ENCODE measurements around the gene MSLN. TPM values are rescaled to one million over a fixed set of nuclear protein-coding genes. Genes with fewer than 3 reads are reported as not detected.

Gene MSLN
- total and polyA plus RNA-seq, 2 of the 8 experiments (the other 6 are each of a cell fraction or from before 2014, with no cell fraction given), result 0.28 to 0.50 TPM

DNA sequence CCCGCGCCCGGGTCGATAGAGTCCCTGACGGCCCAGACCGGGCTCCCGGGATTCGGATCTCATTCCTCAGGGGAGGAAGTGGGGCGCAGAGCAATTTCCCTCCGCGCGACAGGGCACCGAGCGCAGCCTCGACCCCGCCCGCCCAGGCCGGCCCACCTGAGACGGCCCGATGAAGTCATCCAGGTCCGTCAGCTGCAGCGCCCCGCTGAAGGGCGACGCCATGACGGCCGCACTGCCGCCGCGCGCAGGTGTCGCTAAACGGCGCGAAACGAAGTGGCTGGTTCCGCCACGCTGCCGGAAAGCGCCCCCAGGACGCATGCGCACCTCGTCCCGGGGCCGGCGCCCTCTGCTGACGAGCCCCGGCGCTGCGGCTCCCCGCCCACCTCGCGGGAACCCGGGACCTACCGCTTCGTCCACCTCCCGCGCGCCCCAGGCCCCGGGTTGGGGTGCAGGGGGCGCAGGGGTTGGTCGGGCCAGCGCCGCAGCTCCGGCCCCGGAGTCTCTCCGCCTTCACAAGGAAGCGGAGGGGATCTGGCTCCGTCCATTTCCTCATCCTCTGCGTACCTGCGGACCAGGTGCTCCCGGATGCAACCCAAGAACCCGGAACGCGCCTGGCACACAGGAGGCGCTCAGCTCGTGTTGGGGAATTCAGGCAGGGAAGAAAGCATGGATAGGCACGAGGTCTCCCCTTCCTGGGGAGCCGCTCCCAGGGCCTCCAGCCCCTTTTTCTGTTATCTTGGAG is 19.6 kb upstream of the MSLN start, which contains the start of gene CIAO3:
CIAO3 (minus strand) TSS at position 234 of the 742 bp plus-strand sequence; CDS start at position 222, 12 bp downstream.
- no peak for FAIRE-seq
- peak within 1 kb of the TSS; percentile 78; the same call in 1 of the 2 replicates for H3K18ac ChIP-seq (ENCODE audit: extremely low read depth, low read length)
- H4K5ac ChIP-seq (ENCODE audit: insufficient read length, low read depth, low read length), result peak within 1 kb of the TSS; percentile 80
- TF ChIP-seq SRF (IDR thresholded peaks at IDR 0.05; ENCODE audit: low read depth, low read length), result peak; percentile 58; the same call in 1 of the 2 replicates
- TF ChIP-seq, protein P1, sequence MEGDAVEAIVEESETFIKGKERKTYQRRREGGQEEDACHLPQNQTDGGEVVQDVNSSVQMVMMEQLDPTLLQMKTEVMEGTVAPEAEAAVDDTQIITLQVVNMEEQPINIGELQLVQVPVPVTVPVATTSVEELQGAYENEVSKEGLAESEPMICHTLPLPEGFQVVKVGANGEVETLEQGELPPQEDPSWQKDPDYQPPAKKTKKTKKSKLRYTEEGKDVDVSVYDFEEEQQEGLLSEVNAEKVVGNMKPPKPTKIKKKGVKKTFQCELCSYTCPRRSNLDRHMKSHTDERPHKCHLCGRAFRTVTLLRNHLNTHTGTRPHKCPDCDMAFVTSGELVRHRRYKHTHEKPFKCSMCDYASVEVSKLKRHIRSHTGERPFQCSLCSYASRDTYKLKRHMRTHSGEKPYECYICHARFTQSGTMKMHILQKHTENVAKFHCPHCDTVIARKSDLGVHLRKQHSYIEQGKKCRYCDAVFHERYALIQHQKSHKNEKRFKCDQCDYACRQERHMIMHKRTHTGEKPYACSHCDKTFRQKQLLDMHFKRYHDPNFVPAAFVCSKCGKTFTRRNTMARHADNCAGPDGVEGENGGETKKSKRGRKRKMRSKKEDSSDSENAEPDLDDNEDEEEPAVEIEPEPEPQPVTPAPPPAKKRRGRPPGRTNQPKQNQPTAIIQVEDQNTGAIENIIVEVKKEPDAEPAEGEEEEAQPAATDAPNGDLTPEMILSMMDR (IDR thresholded peaks at IDR 0.05; ENCODE audit: control extremely low read depth in 1 of 3, insufficient read depth in 1 of 3, low read depth in 1 of 3, low read length in 3 of 3), result peak; percentile 72 to 91 (median 82); a peak in 3 of 4 replicates
- no peak for TF ChIP-seq SAP30 (IDR thresholded peaks at IDR 0.05; ENCODE audit: insufficient read depth, insufficient replicate concordance, low read length)
- no peak for TF ChIP-seq EZH2 (IDR thresholded peaks at IDR 0.05; ENCODE audit: low read depth, low read length, severe bottlenecking)
- TF ChIP-seq FOSL1 (IDR thresholded peaks at IDR 0.05; ENCODE audit: insufficient read depth, low read depth, low read length), result no peak
- TF ChIP-seq TEAD4 (IDR thresholded peaks at IDR 0.05; ENCODE audit: low read depth, low read length), result peak; percentile 16; the same call in 1 of the 2 replicates
- TF ChIP-seq CHD2 (IDR thresholded peaks at IDR 0.05; ENCODE audit: low read length), result peak; percentile 53; the same call in 1 of the 2 replicates
- peak; percentile 77 for TF ChIP-seq SIX5 (IDR thresholded peaks at IDR 0.05; ENCODE audit: low read depth, low read length)

More for the DNA sequence above, 19.6 kb upstream of the MSLN start, which contains the start of gene CIAO3:
- no peak within 1 kb of the TSS for H3K4ac ChIP-seq (replicated peaks; ENCODE audit: insufficient read length, low read depth, low read length)
- H3K9ac ChIP-seq (replicated peaks in 1 of 4; ENCODE audit: extremely low read depth in 1 of 4, low read depth in 3 of 4, low read length in 3 of 4), result peak within 1 kb of the TSS; percentile 64 to 81 (median 71)
- no peak within 1 kb of the TSS for H4K91ac ChIP-seq (replicated peaks; ENCODE audit: insufficient read length, low read length)
- H4K8ac ChIP-seq (ENCODE audit: extremely low read depth, insufficient read depth, low read length), result peak within 1 kb of the TSS; percentile 93
- H3K4me1 ChIP-seq (replicated peaks in 1 of 4; ENCODE audit: control insufficient read depth in 3 of 4, insufficient read depth in 4 of 4, low read length in 3 of 4), result peaks cover 0 to 9% (median 4%) of the 10 kb centered on the region in 4 experiments; a peak in 5 of 7 replicates
- no peaks in the 10 kb centered on the region for H4K20me1 ChIP-seq (replicated peaks in 1 of 2; ENCODE audit: control insufficient read depth in 1 of 2, insufficient read depth in 2 of 2, low read length in 2 of 2)
- H3K79me2 ChIP-seq (ENCODE audit: control insufficient read depth in 1 of 2, insufficient read depth in 2 of 2, low read length in 2 of 2), result no peaks in the 10 kb centered on the region
- peak within 1 kb of the TSS; percentile 91 for H2BK5ac ChIP-seq (ENCODE audit: low read depth, low read length)
- H2BK120ac ChIP-seq (replicated peaks; ENCODE audit: low read depth, low read length), result no peak within 1 kb of the TSS
- no peak within 1 kb of the TSS for H2AK5ac ChIP-seq (ENCODE audit: low read depth, low read length)
- 0 out of 2 replicates have a peak within 1 kb of the TSS, but pooled peaks have one; percentile 3 for H2BK12ac ChIP-seq (ENCODE audit: low read depth, low read length)
- WGBS, 2 experiments (ENCODE audit: extremely low coverage in 1 of 2, insufficient coverage in 1 of 2, insufficient read length in 1 of 2, insufficient replicate concordance in 2 of 2, low coverage in 1 of 2, low lambda C conversion rate in 2 of 2, missing lambda C conversion rate in 1 of 2), result 3% methylated on average over 59 of the region's 79 CpGs; no CpG with 5 or more reads in 1 of the 2 experiments
- H3K79me1 ChIP-seq (ENCODE audit: low read depth, low read length), result no peaks in the 10 kb centered on the region
- H3K23me2 ChIP-seq (ENCODE audit: low read depth, low read length), result peaks cover 7% of the 10 kb centered on the region; the same call in 1 of the 2 replicates
- H3K9me3 ChIP-seq (ENCODE audit: insufficient read depth in 2 of 2, low read depth in 1 of 2, low read length in 1 of 2), result no peaks in the 10 kb centered on the region
- peak within 1 kb of the TSS; percentile 46 for H3K56ac ChIP-seq (replicated peaks; ENCODE audit: insufficient read length, low read depth, low read length)
- CTCF ChIA-PET (ENCODE audit: partially characterized antibody), result interaction anchor here (0.6 to 35.8 kb wide), 16 partner anchors 9 to 1366 kb away, joined by 3 to 977 read pairs (median 4); partner anchors contain the start of genes ANTKMT, CCDC78, CHTF18 and FBXL16
- H3K23ac ChIP-seq (ENCODE audit: insufficient read length), result no peak within 1 kb of the TSS
- H3K36me3 ChIP-seq (ENCODE audit: control insufficient read depth in 2 of 4, insufficient read depth in 4 of 4, low read length in 3 of 4), result peaks cover 0 to 3% (median 0%) of the 10 kb centered on the region in 4 experiments; a peak in 1 of 8 replicates
- H3K4me3 ChIP-seq (ENCODE audit: extremely low read depth in 1 of 4, insufficient read depth in 2 of 4, low read depth in 3 of 4, low read length in 4 of 4), result peak within 1 kb of the TSS; percentile 62 to 90 (median 81)
- POLR2A ChIA-PET (ENCODE audit: partially characterized antibody), result interaction anchor here (0.6 to 6.3 kb wide), 18 partner anchors 10 to 318 kb away, joined by 3 to 39 read pairs (median 4); partner anchors contain the start of genes ANTKMT, CCDC78, GNG13 and MSLN
- no peak within 1 kb of the TSS for H2BK20ac ChIP-seq (ENCODE audit: low read length)
- no peak within 1 kb of the TSS for H2AFZ ChIP-seq (ENCODE audit: low read length)
- peak within 1 kb of the TSS; percentile 84 for H3K27ac ChIP-seq (ENCODE audit: low read depth, low read length)
- no peak within 1 kb of the TSS for H3K14ac ChIP-seq (ENCODE audit: insufficient read length)
- H2BK15ac ChIP-seq (ENCODE audit: low read length), result no peak within 1 kb of the TSS
- no peaks in the 10 kb centered on the region for H3K27me3 ChIP-seq (replicated peaks in 1 of 4; ENCODE audit: control insufficient read depth in 3 of 4, extremely low read depth in 1 of 4, insufficient read depth in 3 of 4, low read length in 3 of 4)
- peak in 1 of 2 experiments; percentile 99 for DNase-seq (ENCODE audit: low read depth in 1 of 2, low spot score in 2 of 2)
- H3K4me2 ChIP-seq (ENCODE audit: insufficient read depth in 1 of 2, low read depth in 2 of 2, low read length in 2 of 2), result peak within 1 kb of the TSS; percentile 70 to 80
